HEK293T (cell line): ENCODE results near the gene SMARCAL1.

Experiments used
- CTCF ChIA-PET: fragments of 350-600 bp; formaldehyde crosslinking; extraction: SDS; loops from one replicate; lab custom pipeline; 2021; ENCODE audit warnings: antibody characterized with exemption, inconsistent platforms; lab: Yijun Ruan, JAX
- POLR2A ChIA-PET: fragments of 350-600 bp; formaldehyde crosslinking; extraction: SDS; loops from one replicate; lab custom pipeline; 2020; ENCODE audit warnings: antibody characterized with exemption, inconsistent platforms; lab: Yijun Ruan, JAX
- DNase-seq: peaks from one replicate; pipeline ENCODE4 v3.0.0; 2012; ENCODE audit warnings: mixed read lengths; ENCODE audit errors: extremely low spot score
- ARNT ChIP-seq: fragments of 450-650 bp; IDR thresholded peaks from 2 replicates; pipeline ENCODE4 v1.6.1; 2017; ENCODE audit warnings: mild to moderate bottlenecking
- BHLHE40 ChIP-seq: fragments of 450-650 bp; IDR thresholded peaks from 2 replicates; pipeline ENCODE4 v1.6.1; 2016; ENCODE audit warnings: mild to moderate bottlenecking, moderate library complexity, borderline replicate concordance
- CTBP1 ChIP-seq: fragments of 450-650 bp; IDR thresholded peaks from 2 replicates; pipeline ENCODE4 v1.6.1; 2016; ENCODE audit warnings: borderline replicate concordance
- ELF4 ChIP-seq: fragments of 450-650 bp; IDR thresholded peaks from 2 replicates; pipeline ENCODE4 v1.6.1; 2017; ENCODE audit warnings: antibody characterized with exemption
- FOXA1 ChIP-seq: fragments of 450-650 bp; IDR thresholded peaks from 2 replicates; pipeline ENCODE4 v1.6.1; 2016; ENCODE audit warnings: mild to moderate bottlenecking
- FOXK2 ChIP-seq: fragments of 450-650 bp; IDR thresholded peaks from 2 replicates; pipeline ENCODE4 v1.6.1; 2016; ENCODE audit warnings: mild to moderate bottlenecking
- FOXM1 ChIP-seq: fragments of 450-650 bp; IDR thresholded peaks from 2 replicates; pipeline ENCODE4 v1.6.1; 2017; ENCODE audit warnings: mild to moderate bottlenecking, borderline replicate concordance
- HDGF ChIP-seq: fragments of 450-650 bp; IDR thresholded peaks from 2 replicates; pipeline ENCODE4 v1.6.1; 2017; ENCODE audit warnings: antibody characterized with exemption, borderline replicate concordance
- L3MBTL2 ChIP-seq: fragments of 450-650 bp; conservative IDR thresholded peaks from 2 replicates; pipeline ENCODE4 v1.6.1; 2016; ENCODE audit warnings: mild to moderate bottlenecking
- LEF1 ChIP-seq: fragments of 450-650 bp; IDR thresholded peaks from 2 replicates; pipeline ENCODE4 v1.6.1; 2017; ENCODE audit warnings: mild to moderate bottlenecking, borderline replicate concordance
- NFRKB ChIP-seq: fragments of 450-650 bp; IDR thresholded peaks from 2 replicates; pipeline ENCODE4 v1.6.1; 2016; ENCODE audit warnings: mild to moderate bottlenecking, moderate library complexity
- PKNOX1 ChIP-seq: fragments of 450-650 bp; IDR thresholded peaks from 2 replicates; pipeline ENCODE4 v1.6.1; 2016
- SP1 ChIP-seq: fragments of 450-650 bp; IDR thresholded peaks from 2 replicates; pipeline ENCODE4 v1.6.1; 2017
- SUZ12 ChIP-seq: fragments of 450-650 bp; IDR thresholded peaks from 2 replicates; pipeline ENCODE4 v1.6.1; 2016; ENCODE audit warnings: mild to moderate bottlenecking
- TARDBP ChIP-seq: fragments of 450-650 bp; IDR thresholded peaks from 2 replicates; pipeline ENCODE4 v1.6.1; 2016
- ZNF384 ChIP-seq: fragments of 450-650 bp; IDR thresholded peaks from 2 replicates; pipeline ENCODE4 v1.6.1; 2016

SMARCAL1 gene

GRCh38 chr2:216426166-216426777 lies 14.0 kb downstream of the SMARCAL1 start:
- TF ChIP-seq ARNT (no peak), SUZ12 (no peak), PKNOX1 (no peak), SP1 (no peak), L3MBTL2 (no peak)
- ChIA-PET CTCF (interaction anchor here (0.6 kb wide), 1 partner anchor 209 kb away, joined by 3 read pairs; no protein-coding TSS in a partner anchor), POLR2A (interaction anchor here (1.4 kb wide), 1 partner anchor 14 kb away, joined by 3 read pairs; the partner anchor contains the start of gene SMARCAL1)
- no peak for DNase-seq

- POLR2A ChIA-PET, result interaction anchor here (1.4 kb wide), 1 partner anchor 15 kb away, joined by 3 read pairs; the partner anchor contains the start of gene SMARCAL1
- DNase-seq, result no peak
- CTCF ChIA-PET, result no interaction called here
- TF ChIP-seq PKNOX1, result no peak
- TF ChIP-seq SP1, result no peak
- no peak for TF ChIP-seq L3MBTL2
- TF ChIP-seq CTBP1, result no peak
- no peak for TF ChIP-seq ARNT
- no peak for TF ChIP-seq FOXK2
- no peak for TF ChIP-seq LEF1
Observed at GRCh38 chr2:216426938-216427337, 14.7 kb downstream of the SMARCAL1 start.

GRCh38 chr2:216428618-216429350 lies 16.5 kb downstream of the SMARCAL1 start:
- POLR2A ChIA-PET, result interaction anchor here (1.1 kb wide), 1 partner anchor 70 kb away, joined by 3 read pairs; the partner anchor contains the start of gene RPL37A
- CTCF ChIA-PET, result interaction anchor here (0.9 kb wide), 1 partner anchor 14 kb away, joined by 4 read pairs; no protein-coding TSS in a partner anchor
- TF ChIP-seq LEF1, result no peak
- no peak for DNase-seq

GRCh38 chr2:216429428-216429827 lies 17.1 kb downstream of the SMARCAL1 start:
- TF ChIP-seq NFRKB, result no peak
- no peak for TF ChIP-seq L3MBTL2
- no peak for TF ChIP-seq FOXA1
- TF ChIP-seq SP1, result no peak
- TF ChIP-seq ARNT, result no peak
- TF ChIP-seq LEF1, result no peak
- no peak for TF ChIP-seq CTBP1
- no peak for TF ChIP-seq HDGF
- TF ChIP-seq TARDBP, result no peak
- TF ChIP-seq FOXK2, result no peak
- TF ChIP-seq SUZ12, result no peak
- TF ChIP-seq ZNF384, result no peak
- no peak for TF ChIP-seq PKNOX1
- CTCF ChIA-PET, result no interaction called here
- DNase-seq, result no peak
- POLR2A ChIA-PET, result interaction anchor here (1.1 kb wide), 1 partner anchor 69 kb away, joined by 3 read pairs; the partner anchor contains the start of gene RPL37A

GRCh38 chr2:216430811-216431530 lies 18.7 kb downstream of the SMARCAL1 start:
- ChIA-PET CTCF (no interaction called here), POLR2A (no interaction called here)
- no peak for TF ChIP-seq L3MBTL2
- no peak for TF ChIP-seq LEF1
- no peak for TF ChIP-seq FOXK2
- TF ChIP-seq NFRKB, result no peak
- no peak for TF ChIP-seq CTBP1
- no peak for TF ChIP-seq ZNF384
- TF ChIP-seq FOXM1, result no peak
- no peak for TF ChIP-seq SP1
- TF ChIP-seq FOXA1, result no peak
- TF ChIP-seq TARDBP, result no peak
- TF ChIP-seq BHLHE40, result no peak
- no peak for TF ChIP-seq ELF4
- TF ChIP-seq PKNOX1, result no peak
- no peak for TF ChIP-seq SUZ12

More at GRCh38 chr2:216430811-216431530, 18.7 kb downstream of the SMARCAL1 start:
- DNase-seq, result no peak
